Measurements from ENCODE around the gene MAP10. TPM values are rescaled to one million over a fixed set of nuclear protein-coding genes. Genes with fewer than 3 reads are reported as not detected.

The MAP10 gene
- total RNA-seq, 1 donor from 2014 or later = 3.2 TPM

GRCh38 chr1:232856541-232856940, 51.3 kb downstream of the MAP10 start:
- Histone ChIP-seq H3K27ac (replicated peaks) (no peak overlapping the region), H3K4me3 (no peak overlapping the region), H3K27me3 (ENCODE audit: low read depth) (no peaks in the 10 kb centered on the region), H3K4me1 (no peaks in the 10 kb centered on the region), H3K9me3 (replicated peaks) (no peaks in the 10 kb centered on the region), H3K36me3 (no peaks in the 10 kb centered on the region)
- intact Hi-C loops (cut with micrococcal nuclease) = no loop called here
- TF ChIP-seq CTCF (IDR thresholded peaks at IDR 0.05; ENCODE audit: borderline replicate concordance) = no peak
- DNase-seq = no peak

Other genes starting within 250 kb of the MAP10 start
- gene SIPA1L2, start 175.3 kb upstream of the MAP10 start, total RNA-seq = 127 TPM
- gene NTPCR, start 145.2 kb downstream of the MAP10 start, total RNA-seq = 47.6 TPM

Measured in left ventricle myocardium inferior (tissue), 1 donor.